Heart left ventricle (tissue), 16 donors: ENCODE data around the gene TWF2. TPM values are rescaled to one million over a fixed set of nuclear protein-coding genes. Genes with fewer than 3 reads are reported as not detected.

Experiments used
- ATAC-seq, 4 donors: fragments of 200-7000 bp; cut with Tn5 transposase; one replicate each; pipeline ENCODE4 v1.9.1; 2020 to 2022; ENCODE audit warnings: moderate library complexity in 4 of 4, mild to moderate bottlenecking in 3 of 4, moderate number of reproducible peaks in 1 of 4
- DNase-seq, 5 donors: peaks; one replicate each; pipeline ENCODE4 v3.0.0-alpha.2; 2020
- H3K27ac ChIP-seq, 12 donors: fragments of 200-600 bp; sonication (generic) in 4 of 12; one replicate each; pipeline versions ENCODE4 v1.5.0 to v1.8.0; 2016 to 2022; ENCODE audit warnings: mild to moderate bottlenecking in 2 of 12
- H3K27me3 ChIP-seq, 9 donors: fragments of 200-600 bp; sonication (generic) in 2 of 9; one replicate each; pipeline versions ENCODE4 v1.5.1 to v1.8.0; 2016 to 2022; ENCODE audit warnings: mild to moderate bottlenecking in 3 of 9
- H3K36me3 ChIP-seq, 9 donors: fragments of 200-600 bp; sonication (generic) in 2 of 9; one replicate each; pipeline versions ENCODE4 v1.5.0 to v1.8.0; 2018 to 2022; ENCODE audit warnings: mild to moderate bottlenecking in 2 of 9
- H3K4me1 ChIP-seq, 12 donors: fragments of 200-600 bp; sonication (generic) in 4 of 12; one replicate each; pipeline versions ENCODE4 v1.5.0 to v1.8.0; 2016 to 2022; ENCODE audit warnings: mild to moderate bottlenecking in 3 of 12
- H3K4me3 ChIP-seq, 12 donors: fragments of 200-600 bp; sonication (generic) in 4 of 12; one replicate each; pipeline versions ENCODE4 v1.5.0 to v1.8.0; 2017 to 2022; ENCODE audit warnings: mild to moderate bottlenecking in 9 of 12, moderate library complexity in 4 of 12
- H3K9me3 ChIP-seq, 12 donors: fragments of 200-600 bp; sonication (generic) in 4 of 12; one replicate each; pipeline versions ENCODE4 v1.5.0 to v1.8.0; 2016 to 2022; ENCODE audit warnings: mild to moderate bottlenecking in 1 of 12
- POLR2A ChIP-seq, 2 donors: fragments of 450-650 bp; IDR thresholded peaks; one replicate each; pipeline ENCODE4 v1.6.1; 2017; ENCODE audit warnings: antibody characterized with exemption in 2 of 2, mild to moderate bottlenecking in 2 of 2, moderate library complexity in 2 of 2
- WGBS, 4 donors: extraction: QIAGEN DNeasy Blood & Tissue Kit in 2 of 4; methylation state at CpG; one replicate each; pipeline versions ENCODE4 v1.1.5 to v1.1.7; 2013 to 2018; 5-methylcytosine and 5-hydroxymethylcytosine counted together
- intact Hi-C, 10 donors: fragments of 100-400 bp; cut with DNase I; formaldehyde crosslinking; loops; one replicate each; pipeline versions ENCODE4 v1.11.1 to v1.14.2; 2022
- polyA plus RNA-seq, 2 donors: library from polyadenylated mRNA; stranded (reverse); fragments of 200-250 nt; gene quantifications; one replicate each; pipeline ENCODE4 v1.2.3, GENCODE V29; 2013
- total RNA-seq, 9 donors: library from RNA; depleted of rRNA in 2 of 9; stranded (reverse); fragments of >200 nt in 2 of 9; fragmentation: NEBNext Ultra II Directional in 3 of 9; extraction: Animal tissue kit (Norgen Biotek cat#: 25700) in 3 of 9; gene quantifications; one replicate each; pipeline versions ENCODE4 v1.1.0 to v1.2.4, GENCODE V29; 2016 to 2023
- TF ChIP-seq, protein P1 (sequence below), 12 donors: fragments of 200-600 bp; sonication (generic) in 4 of 12; IDR thresholded peaks; one replicate each; pipeline versions ENCODE4 v1.5.0 to v1.8.0; 2018 to 2022; ENCODE audit warnings: antibody characterized with exemption in 12 of 12, mild to moderate bottlenecking in 5 of 12
- donor health status: ischemic (EF 13 %, LVEDD 7.1; RV severe dilation, severe dysfunction).
- donor health status: healthy with polysubstance abuse.
- donor health status: DM: no; HTN: yes; CAD: no.
- donor health status: DM: no; HTN: no; CAD: no.
- donor health status: ischemic (EF 25% LVEDD 6.9; RV normal size, moderate dysfunction).
- donor health status: ischemic (EF 25% LVEDD 5.7; RV mildly dilated, moderate dysfunction).
- donor health status: healthy.
- donor health status: DM: yes; HTN: yes; CAD: no.
- donor health status: ischemic (EF 35%, LVEDD 5.7; RV mildly dilated, moderate dysfunction).
- donor health status: nonischemic (EF 11% LVEDD 7.7; RV severe dilation, severe dysfunction).
- donor health status: DM: yes; HTN: yes; CAD: no.
- donor health status: PGD.
- donor health status: ischemic (EF 29% LVEDD 5.4; RV normal size, mild dysfunction).
- donor health status: nonischemic (EF 23%, LVEDD 6.1; RV moderate dilation, normal function).

Gene TWF2
- total and polyA plus RNA-seq, 11 donors = 45.8 to 133 (median 109) TPM

DNA sequence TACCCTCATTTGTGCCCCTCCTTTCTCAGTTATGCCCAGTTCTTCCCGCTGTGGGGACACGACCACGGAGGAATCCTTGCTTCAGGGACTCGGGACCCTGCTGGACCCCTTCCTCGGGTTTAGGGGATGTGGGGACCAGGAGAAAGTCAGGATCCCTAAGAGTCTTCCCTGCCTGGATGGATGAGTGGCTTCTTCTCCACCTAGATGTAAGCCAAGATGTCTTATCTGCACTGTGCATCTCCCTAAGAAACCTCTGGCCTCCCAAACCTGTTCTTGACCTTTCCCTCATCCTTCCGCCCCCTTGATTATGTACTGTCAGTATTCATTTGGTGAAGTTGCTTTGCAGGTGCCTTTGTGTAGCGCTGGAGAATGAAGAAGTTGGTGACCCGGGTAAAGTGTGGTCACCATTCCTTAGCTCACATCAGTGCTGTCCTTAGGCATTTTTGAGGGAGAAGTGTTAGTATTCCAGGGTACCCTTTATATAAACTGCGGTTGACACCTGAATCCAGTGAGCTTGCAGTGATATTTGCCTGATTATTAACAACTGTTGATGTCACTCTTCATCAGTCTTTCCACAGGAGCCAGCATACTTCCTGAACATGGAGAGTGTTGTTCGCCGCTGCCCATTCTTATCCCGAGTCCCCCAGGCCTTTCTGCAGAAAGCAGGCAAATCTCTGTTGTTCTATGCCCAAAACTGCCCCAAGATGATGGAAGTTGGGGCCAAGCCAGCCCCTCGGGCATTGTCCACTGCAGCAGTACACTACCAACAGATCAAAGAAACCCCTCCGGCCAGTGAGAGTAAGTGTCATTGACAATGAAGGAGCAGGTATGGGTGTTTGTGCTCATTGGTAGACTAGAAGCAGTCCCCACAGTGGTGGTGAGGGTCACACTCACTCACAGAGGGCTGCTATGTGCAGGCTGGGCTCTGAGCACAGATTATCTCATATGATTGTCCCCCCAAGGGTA lies 40.0 kb downstream of the TWF2 start:
- intact Hi-C loops = loop anchor here in 6 of 10 donors (1.0 to 5.0 kb wide), 5 partner anchors 17 to 47 kb away; partner anchors contain the start of gene POC1A (in 3 of the 6)
- Histone ChIP-seq H3K27me3 (no peaks in the 10 kb centered on the region), H3K27ac (peak overlapping the region; percentile 53 to 96 (median 90)), H3K4me1 (peaks cover 8 to 83% (median 65%) of the 10 kb centered on the region in 12 donors), H3K36me3 (peaks cover 0 to 48% (median 45%) of the 10 kb centered on the region in 9 donors), H3K4me3 (peak overlapping the region; percentile 46 to 99 (median 84)), H3K9me3 (no peaks in the 10 kb centered on the region)
- TF ChIP-seq, protein P1, sequence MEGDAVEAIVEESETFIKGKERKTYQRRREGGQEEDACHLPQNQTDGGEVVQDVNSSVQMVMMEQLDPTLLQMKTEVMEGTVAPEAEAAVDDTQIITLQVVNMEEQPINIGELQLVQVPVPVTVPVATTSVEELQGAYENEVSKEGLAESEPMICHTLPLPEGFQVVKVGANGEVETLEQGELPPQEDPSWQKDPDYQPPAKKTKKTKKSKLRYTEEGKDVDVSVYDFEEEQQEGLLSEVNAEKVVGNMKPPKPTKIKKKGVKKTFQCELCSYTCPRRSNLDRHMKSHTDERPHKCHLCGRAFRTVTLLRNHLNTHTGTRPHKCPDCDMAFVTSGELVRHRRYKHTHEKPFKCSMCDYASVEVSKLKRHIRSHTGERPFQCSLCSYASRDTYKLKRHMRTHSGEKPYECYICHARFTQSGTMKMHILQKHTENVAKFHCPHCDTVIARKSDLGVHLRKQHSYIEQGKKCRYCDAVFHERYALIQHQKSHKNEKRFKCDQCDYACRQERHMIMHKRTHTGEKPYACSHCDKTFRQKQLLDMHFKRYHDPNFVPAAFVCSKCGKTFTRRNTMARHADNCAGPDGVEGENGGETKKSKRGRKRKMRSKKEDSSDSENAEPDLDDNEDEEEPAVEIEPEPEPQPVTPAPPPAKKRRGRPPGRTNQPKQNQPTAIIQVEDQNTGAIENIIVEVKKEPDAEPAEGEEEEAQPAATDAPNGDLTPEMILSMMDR (IDR thresholded peaks at IDR 0.05) = no peak
- TF ChIP-seq POLR2A (IDR thresholded peaks at IDR 0.05) = no peak
- DNase-seq (no peak), ATAC-seq (no peak)
- 32 to 49% (median 40%) methylated on average over 13 to 14 of the region's 14 CpGs for WGBS, 4 donors

DNA sequence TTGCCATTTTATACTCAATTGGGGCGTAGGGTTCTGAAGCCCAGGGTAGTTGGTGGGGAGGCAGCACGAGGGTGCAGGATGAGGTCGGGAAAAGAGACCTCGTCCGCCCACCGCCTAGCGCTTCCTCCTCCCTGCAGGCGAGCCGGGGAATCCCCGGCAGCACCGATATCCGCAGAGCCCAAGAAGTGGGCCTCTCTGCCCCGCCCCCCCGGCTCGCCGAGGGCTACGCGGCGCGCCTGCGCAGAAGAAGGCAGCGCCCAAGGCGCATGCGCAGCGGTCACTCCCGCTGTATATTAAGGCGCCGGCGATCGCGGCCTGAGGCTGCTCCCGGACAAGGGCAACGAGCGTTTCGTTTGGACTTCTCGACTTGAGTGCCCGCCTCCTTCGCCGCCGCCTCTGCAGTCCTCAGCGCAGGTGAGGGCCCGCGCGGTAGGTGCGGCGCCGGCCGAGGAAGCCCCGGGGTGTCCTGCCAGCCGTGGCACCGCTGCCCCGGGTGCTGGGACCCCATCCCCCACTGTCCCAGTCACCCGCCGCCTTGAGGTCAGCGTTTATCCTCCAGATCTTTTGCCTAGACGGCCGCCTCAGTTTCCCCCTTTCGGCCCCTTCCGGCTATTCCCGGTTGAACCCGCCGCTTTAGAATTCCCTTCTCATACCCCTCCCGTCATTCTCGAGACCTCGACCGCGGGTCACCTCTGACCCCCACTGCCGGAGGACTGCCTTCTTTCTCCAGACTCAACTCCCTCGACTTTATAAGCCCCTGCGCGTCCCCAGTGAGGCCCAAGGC lies 40.9 kb downstream of the TWF2 start, which contains the start of gene ALAS1:
ALAS1 (plus strand) TSS at position 319 of the 784 bp plus-strand sequence. CDS start 1,082 bp downstream, outside the sequence.
- ATAC-seq (peak; percentile 84 to 93 (median 86)), DNase-seq (peak; percentile 93 to 96 (median 93))
- no peaks in the 10 kb centered on the region for H3K9me3 ChIP-seq
- H3K27me3 ChIP-seq = no peaks in the 10 kb centered on the region
- 0 to 1% (median 0%) methylated on average over 54 to 71 of the region's 71 CpGs for WGBS, 4 donors
- peaks cover 8 to 74% (median 63%) of the 10 kb centered on the region in 12 donors for H3K4me1 ChIP-seq
- H3K27ac ChIP-seq = peak within 1 kb of the TSS; percentile 53 to 96 (median 90)
- H3K4me3 ChIP-seq = peak within 1 kb of the TSS; percentile 46 to 99 (median 84)
- TF ChIP-seq POLR2A (IDR thresholded peaks at IDR 0.05) = peak; percentile 55 to 98
- TF ChIP-seq, protein P1 (IDR thresholded peaks at IDR 0.05) = peak in 5 of 12 donors; percentile 7 to 31 (median 20)
- H3K36me3 ChIP-seq = peaks cover 0 to 39% (median 37%) of the 10 kb centered on the region in 9 donors
- intact Hi-C loops = loop anchor here in 7 of 10 donors (1.0 to 5.0 kb wide), 5 partner anchors 36 to 46 kb away; partner anchors contain the start of gene POC1A (in 5 of the 7)

DNA sequence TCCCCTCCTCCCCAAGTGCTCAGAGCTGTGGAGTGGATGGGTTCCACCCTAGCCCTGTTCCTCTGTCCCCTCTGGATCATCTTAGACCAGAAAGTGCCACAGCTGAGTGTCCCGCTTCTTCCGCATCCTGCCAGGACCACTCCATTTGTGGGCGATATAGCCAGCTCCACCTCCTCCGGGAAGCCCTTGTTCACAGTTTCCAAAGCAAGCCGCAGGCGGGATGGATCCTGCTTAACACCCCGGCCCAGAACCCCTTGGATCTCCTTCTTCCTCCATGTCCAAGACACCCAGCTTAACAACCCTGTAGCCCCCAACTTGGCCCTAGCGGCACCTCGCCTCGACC lies 41.5 kb downstream of the TWF2 start:
- peak overlapping the region in 11 of 12 donors; percentile 66 to 99 (median 85) for H3K4me3 ChIP-seq
- DNase-seq (no peak), ATAC-seq (peak in 2 of 4 donors; percentile 2 to 3)
- TF ChIP-seq POLR2A (IDR thresholded peaks at IDR 0.05) = no peak
- TF ChIP-seq, protein P1 (IDR thresholded peaks at IDR 0.05) = no peak
- H3K36me3 ChIP-seq = peaks cover 0 to 34% (median 31%) of the 10 kb centered on the region in 9 donors
- intact Hi-C loops = loop anchor here in 6 of 10 donors (1.0 to 5.0 kb wide), 5 partner anchors 35 to 45 kb away; partner anchors contain the start of gene POC1A (in 4 of the 6)
- no peaks in the 10 kb centered on the region for H3K9me3 ChIP-seq
- peak overlapping the region; percentile 8 to 96 (median 90) for H3K27ac ChIP-seq
- H3K27me3 ChIP-seq = no peaks in the 10 kb centered on the region
- WGBS, 4 donors = 38 to 46% (median 41%) methylated on average over 10 of the region's 10 CpGs
- peaks cover 8 to 69% (median 57%) of the 10 kb centered on the region in 12 donors for H3K4me1 ChIP-seq
